Middle frontal gyrus (tissue), 1 donor: ENCODE measurements around the gene KRTAP9-4.
"Not testable (repeated sequence)": the region's sequence is repeated elsewhere in the genome, so short reads cannot be mapped to it uniquely, and the experiment has no call there.

Source experiments
- DNase-seq: peaks from one replicate; pipeline ENCODE4 v3.0.0-alpha.2; 2015; ENCODE audit warnings: low spot score; ENCODE audit errors: extremely low spot score

Gene KRTAP9-4, protein sequence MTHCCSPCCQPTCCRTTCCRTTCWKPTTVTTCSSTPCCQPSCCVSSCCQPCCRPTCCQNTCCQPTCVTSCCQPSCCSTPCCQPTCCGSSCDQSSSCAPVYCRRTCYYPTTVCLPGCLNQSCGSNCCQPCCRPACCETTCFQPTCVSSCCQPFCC

DNA sequence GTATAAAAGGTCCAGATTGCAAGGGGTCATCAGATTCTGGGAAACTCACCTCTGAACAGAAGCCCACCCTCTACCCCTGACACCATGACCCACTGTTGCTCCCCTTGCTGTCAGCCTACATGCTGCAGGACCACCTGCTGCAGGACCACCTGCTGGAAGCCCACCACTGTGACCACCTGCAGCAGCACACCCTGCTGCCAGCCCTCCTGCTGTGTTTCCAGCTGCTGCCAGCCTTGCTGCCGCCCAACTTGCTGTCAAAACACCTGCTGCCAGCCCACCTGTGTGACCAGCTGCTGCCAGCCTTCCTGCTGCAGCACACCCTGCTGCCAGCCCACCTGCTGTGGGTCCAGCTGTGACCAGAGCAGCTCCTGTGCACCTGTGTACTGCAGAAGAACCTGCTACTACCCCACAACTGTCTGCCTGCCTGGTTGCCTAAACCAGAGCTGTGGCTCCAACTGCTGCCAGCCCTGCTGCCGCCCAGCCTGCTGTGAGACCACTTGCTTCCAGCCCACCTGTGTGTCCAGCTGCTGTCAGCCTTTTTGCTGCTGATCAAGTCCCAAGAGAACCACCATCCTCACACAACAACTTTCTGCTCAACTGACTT is at the start of gene KRTAP9-4:
Gene KRTAP9-4, plus strand, starts transcription at position 51 of the 604 bp plus-strand sequence. Its CDS starts 34 bp downstream, at position 85.
- DNase-seq = not testable (repeated sequence)

DNA sequence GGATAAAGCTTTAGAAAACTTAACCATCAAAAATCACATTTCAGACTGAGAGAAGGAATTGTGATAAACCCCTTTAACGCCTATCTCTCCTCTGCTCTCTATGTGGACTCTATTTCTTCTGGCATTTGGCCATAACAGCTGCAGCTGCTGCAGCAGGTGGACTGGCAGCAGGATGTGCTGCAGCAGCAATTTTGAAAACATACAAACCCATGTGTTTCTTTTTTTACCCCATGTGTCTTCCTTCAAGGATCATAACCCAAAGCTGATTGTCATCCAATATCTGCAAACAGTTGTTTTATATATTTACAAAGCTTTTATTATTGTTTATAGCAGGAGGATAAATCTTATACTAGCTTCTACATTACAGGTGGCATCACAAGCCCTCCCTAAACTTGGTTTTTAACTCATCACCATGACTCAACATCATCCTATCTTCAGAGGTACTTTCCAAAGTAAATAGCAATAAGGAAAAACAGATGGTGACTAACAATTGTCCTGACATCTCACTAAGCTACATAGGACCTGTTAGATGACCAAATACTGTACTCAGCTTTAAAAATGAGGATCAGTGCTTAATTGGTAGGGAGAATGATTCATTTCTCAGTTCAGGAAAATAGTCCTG is 37.5 kb upstream of the KRTAP9-4 start:
- DNase-seq = no peak

GRCh38 chr17:41212524-41213169 is 36.8 kb upstream of the KRTAP9-4 start:
- DNase-seq = no peak

GRCh38 chr17:41215681-41216080 is 33.8 kb upstream of the KRTAP9-4 start:
- DNase-seq = no peak

DNA sequence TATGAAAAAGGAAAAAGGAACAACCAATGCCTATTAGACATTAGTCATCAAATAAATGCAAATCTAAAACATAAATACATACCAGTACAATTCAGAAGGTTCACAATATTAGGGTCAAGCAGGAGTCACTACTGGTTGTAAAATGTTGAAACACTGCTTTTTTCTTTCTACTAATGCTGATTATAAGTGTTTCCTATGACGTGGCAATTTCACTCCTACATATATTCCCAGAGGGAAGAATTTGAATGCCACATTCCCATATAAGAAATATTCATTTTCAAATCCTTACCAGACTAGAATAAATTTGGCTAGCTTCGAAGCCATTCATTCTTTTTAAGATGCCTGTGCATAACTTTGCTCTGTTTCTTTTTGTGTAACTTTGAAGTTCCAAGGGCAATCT is 25.7 kb upstream of the KRTAP9-4 start:
- DNase-seq = no peak

DNA sequence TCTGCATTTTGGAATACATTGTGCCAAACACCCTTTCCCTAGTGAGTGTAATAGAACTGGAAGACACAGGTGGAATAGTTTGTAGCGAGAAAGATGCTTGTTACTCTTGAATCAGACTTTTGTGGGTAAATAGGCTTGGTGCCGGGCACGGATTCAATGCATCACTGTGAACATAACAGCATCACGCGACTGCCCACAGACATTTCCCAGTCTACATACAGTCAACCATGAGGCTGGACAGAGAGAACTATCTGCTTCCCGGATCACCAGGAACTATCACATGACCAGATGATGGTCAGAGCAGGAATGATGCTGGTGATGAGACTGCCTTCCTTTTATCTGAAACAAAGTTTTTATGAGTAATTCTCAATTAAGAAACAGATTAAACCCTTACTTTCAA is 23.4 kb upstream of the KRTAP9-4 start:
- DNase-seq = no peak

DNA sequence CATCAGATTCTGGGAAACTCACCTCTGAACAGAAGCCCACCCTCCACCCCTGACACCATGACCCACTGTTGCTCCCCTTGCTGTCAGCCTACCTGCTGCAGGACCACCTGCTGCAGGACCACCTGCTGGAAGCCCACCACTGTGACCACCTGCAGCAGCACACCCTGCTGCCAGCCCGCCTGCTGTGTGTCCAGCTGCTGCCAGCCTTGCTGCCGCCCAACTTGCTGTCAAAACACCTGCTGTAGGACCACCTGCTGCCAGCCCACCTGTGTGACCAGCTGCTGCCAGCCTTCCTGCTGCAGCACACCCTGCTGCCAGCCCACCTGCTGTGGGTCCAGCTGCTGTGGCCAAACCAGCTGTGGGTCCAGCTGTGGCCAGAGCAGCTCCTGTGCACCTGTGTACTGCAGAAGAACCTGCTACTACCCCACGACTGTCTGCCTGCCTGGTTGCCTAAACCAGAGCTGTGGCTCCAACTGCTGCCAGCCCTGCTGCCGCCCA is 22.8 kb upstream of the KRTAP9-4 start, which contains the start of gene KRTAP9-2:
Gene KRTAP9-2, plus strand, starts transcription at position 51 of the 498 bp plus-strand sequence. Its CDS starts 7 bp downstream, at position 58.
- not testable (repeated sequence) for DNase-seq

GRCh38 chr17:41230094-41230493 is 19.4 kb upstream of the KRTAP9-4 start:
- no peak for DNase-seq

GRCh38 chr17:41231731-41232130 is 17.8 kb upstream of the KRTAP9-4 start:
- DNase-seq = no peak

- not testable (repeated sequence) for DNase-seq
Measured at GRCh38 chr17:41232399-41233105, 16.9 kb upstream of the KRTAP9-4 start, which contains the start of gene KRTAP9-3. Gene KRTAP9-3, plus strand, starts transcription at chr17:41232449. Its CDS starts 53 bp downstream, at chr17:41232502.

- not testable (repeated sequence) for DNase-seq
Measured at GRCh38 chr17:41237116-41237515, 12.4 kb upstream of the KRTAP9-4 start.

DNA sequence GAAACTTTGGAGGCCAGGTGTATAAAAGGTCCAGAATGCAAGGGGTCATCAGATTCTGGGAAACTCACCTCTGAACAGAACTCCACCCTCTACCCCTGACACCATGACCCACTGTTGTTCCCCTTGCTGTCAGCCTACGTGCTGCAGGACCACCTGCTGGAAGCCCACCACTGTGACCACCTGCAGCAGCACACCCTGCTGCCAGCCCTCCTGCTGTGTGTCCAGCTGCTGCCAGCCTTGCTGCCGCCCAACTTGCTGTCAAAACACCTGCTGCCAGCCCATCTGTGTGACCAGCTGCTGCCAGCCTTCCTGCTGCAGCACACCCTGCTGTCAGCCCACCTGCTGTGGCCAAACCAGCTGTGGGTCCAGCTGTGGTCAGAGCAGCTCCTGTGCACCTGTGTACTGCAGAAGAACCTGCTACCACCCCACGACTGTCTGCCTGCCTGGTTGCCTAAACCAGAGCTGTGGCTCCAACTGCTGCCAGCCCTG is 11.5 kb upstream of the KRTAP9-4 start, which contains the start of gene KRTAP9-8:
Gene KRTAP9-8, plus strand, starts transcription at position 51 of the 489 bp plus-strand sequence. Its CDS starts 53 bp downstream, at position 104.
- DNase-seq = not testable (repeated sequence)

GRCh38 chr17:41246995-41247787 is 2.3 kb upstream of the KRTAP9-4 start:
- DNase-seq = not testable (repeated sequence)

DNA sequence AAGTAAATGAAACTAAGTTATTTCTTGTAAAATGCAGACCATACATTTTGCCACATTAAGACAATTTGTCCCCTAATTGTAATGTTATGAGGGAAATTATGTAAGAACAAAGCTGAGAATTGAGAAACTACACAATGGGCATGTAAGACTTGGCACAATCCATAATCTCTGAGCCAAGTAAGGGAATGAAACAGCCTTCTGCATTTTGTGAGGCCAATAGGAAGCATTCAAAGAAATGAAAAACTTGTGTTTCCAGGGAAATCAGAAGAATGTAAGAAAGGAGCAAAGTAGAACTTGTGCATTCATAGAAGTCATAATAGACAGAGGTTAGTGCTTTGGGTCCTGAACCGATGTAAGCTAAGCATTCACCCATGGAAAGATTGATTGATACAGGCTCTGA is 1.8 kb downstream of the KRTAP9-4 start:
- no peak for DNase-seq

DNA sequence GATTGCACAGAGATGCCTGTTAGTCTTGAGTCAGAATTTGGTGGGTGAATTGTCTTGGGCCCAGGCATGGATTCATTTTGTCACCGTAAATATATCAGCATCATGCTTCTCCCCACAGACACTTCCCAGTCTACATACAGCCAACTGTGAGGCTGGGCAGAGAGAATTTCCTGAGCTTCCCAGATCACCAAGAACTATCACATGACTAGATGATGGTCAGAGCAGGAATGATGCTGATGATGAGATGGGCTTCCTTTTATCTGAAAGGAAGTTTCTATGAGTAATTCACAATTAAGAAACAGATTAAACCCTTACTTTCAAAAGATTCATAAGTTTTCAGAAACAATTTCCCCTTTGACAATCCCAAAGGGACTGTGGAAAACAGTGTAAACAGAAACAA is 5.4 kb downstream of the KRTAP9-4 start:
- DNase-seq = no peak

DNA sequence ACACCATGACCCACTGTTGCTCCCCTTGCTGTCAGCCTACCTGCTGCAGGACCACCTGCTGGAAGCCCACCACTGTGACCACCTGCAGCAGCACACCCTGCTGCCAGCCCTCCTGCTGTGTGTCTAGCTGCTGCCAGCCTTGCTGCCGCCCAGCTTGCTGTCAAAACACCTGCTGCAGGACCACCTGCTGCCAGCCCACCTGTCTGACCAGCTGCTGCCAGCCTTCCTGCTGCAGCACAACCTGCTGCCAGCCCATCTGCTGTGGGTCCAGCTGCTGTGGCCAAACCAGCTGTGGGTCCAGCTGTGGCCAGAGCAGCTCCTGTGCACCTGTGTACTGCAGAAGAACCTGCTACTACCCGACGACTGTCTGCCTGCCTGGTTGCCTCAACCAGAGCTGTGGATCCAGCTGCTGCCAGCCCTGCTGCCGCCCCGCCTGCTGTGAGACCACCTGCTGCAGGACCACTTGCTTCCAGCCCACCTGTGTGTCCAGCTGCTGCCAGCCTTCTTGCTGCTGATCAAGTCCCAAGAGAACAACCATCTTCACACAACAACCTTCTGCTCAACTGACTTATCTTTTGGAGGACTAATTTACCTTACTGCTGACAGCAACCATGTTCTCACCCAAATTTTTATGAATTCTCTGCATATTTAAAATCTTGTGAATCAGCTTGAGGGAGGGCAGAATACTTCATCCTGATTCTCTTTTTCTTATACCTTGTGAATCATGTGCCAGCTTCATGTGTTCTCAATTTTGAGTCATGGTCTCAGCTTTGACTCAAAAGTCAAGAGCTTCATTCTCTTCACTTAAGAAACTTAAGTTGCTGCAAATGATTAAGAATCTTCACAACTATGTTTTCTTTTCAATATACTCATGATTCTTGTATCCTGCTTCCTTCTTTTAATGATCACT is 6.1 kb downstream of the KRTAP9-4 start, which contains the start of gene KRTAP9-9:
Gene KRTAP9-9, plus strand, starts transcription at position 4 of the 910 bp plus-strand sequence.
- not testable (repeated sequence) for DNase-seq

- no peak for DNase-seq
Measured at GRCh38 chr17:41256291-41256685, 6.8 kb downstream of the KRTAP9-4 start.

DNA sequence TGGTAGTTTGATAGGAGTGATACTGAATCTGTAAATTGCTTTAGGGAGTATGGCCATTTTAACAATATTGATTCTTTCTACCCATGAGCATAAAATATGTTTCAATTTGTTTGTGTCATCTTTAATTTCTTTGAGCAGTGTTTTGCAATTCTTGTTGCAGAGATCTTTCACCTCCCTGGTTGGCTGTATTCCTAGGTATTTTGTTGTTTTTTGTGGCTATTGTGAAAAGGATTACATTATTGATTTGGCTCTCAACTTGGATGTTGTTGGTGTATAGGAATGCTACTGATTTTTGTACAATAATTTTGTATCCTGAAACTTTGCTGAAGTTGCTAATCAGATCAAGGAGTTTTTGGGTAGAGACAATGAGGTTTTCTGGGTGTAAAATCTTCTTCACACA is 8.9 kb downstream of the KRTAP9-4 start:
- DNase-seq = no peak

- no peak for DNase-seq
Measured at GRCh38 chr17:41263212-41263611, 13.7 kb downstream of the KRTAP9-4 start.
